Measurements from ENCODE around the gene NRL. TPM values are rescaled to one million over a fixed set of nuclear protein-coding genes. Genes with fewer than 3 reads are reported as not detected.
A peak's percentile ranks its signal among the peaks of the same experiment; 100 is the strongest.

Gene NRL
- total and polyA plus RNA-seq, 9 of the 15 experiments (the other 6 are each of a cell fraction or from before 2014, with no cell fraction given), result 0.07 to 2.7 (median 1.4) TPM; not detected in 1

GRCh38 chr14:24080888-24081738 is 33.6 kb downstream of the NRL start (continued):
- TF ChIP-seq CC2D1A (IDR thresholded peaks at IDR 0.05), result no peak
- TF ChIP-seq NELFE (IDR thresholded peaks at IDR 0.05; ENCODE audit: insufficient read depth, insufficient read length), result no peak
- TF ChIP-seq ARNT (IDR thresholded peaks at IDR 0.05), result no peak
- no peak for TF ChIP-seq POLR2B (IDR thresholded peaks at IDR 0.05; ENCODE audit: low read depth, partially characterized antibody)
- TF ChIP-seq ZC3H4 (CRISPR knock-in tag; IDR thresholded peaks at IDR 0.05; ENCODE audit: borderline replicate concordance), result no peak
- 0 out of 2 replicates have a peak, but pooled peaks have one; percentile 0 for TF ChIP-seq RNF2 (IDR thresholded peaks at IDR 0.05)
- TF ChIP-seq TAL1 (IDR thresholded peaks at IDR 0.05), result no peak
- no peak for TF ChIP-seq ADNP (tag; IDR thresholded peaks at IDR 0.05)
- no peak for TF ChIP-seq CSDE1 (IDR thresholded peaks at IDR 0.05)
- no peak for TF ChIP-seq POLR2AphosphoS5 (IDR thresholded peaks at IDR 0.05; ENCODE audit: control insufficient read depth, insufficient read depth, low read depth, low read length)
- 0 out of 2 replicates have a peak, but pooled peaks have one; percentile 15 for TF ChIP-seq MYC (IDR thresholded peaks at IDR 0.05; ENCODE audit: low read depth, low read length)
- no peak for TF ChIP-seq MYC (CRISPR knock-in tag; IDR thresholded peaks at IDR 0.05; ENCODE audit: borderline replicate concordance, low read depth)
- TF ChIP-seq ARID1B (IDR thresholded peaks at IDR 0.05), result no peak
- no peak for TF ChIP-seq FOXO4 (CRISPR knock-in tag; IDR thresholded peaks at IDR 0.05)
- TF ChIP-seq ID3 (CRISPR knock-in tag; IDR thresholded peaks at IDR 0.05), result no peak
- TF ChIP-seq ID3 (tag; IDR thresholded peaks at IDR 0.05), result peak; percentile 37; the same call in 1 of the 2 replicates
- no peak for TF ChIP-seq SNRNP70 (optimal IDR thresholded peaks at IDR 0.05; ENCODE audit: low read depth, low read length)
- TF ChIP-seq, protein P1, sequence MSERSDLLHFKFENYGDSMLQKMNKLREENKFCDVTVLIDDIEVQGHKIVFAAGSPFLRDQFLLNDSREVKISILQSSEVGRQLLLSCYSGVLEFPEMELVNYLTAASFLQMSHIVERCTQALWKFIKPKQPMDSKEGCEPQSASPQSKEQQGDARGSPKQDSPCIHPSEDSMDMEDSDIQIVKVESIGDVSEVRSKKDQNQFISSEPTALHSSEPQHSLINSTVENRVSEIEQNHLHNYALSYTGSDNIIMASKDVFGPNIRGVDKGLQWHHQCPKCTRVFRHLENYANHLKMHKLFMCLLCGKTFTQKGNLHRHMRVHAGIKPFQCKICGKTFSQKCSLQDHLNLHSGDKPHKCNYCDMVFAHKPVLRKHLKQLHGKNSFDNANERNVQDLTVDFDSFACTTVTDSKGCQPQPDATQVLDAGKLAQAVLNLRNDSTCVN (CRISPR knock-in tag; IDR thresholded peaks at IDR 0.05), result no peak
- 0 out of 2 replicates have a peak, but pooled peaks have one; percentile 10 for TF ChIP-seq NFIC (IDR thresholded peaks at IDR 0.05)
- no peak for TF ChIP-seq ZBTB34 (CRISPR knock-in tag; IDR thresholded peaks at IDR 0.05)
- no peak for TF ChIP-seq JUN (IDR thresholded peaks at IDR 0.05; ENCODE audit: borderline replicate concordance, low read depth, low read length)
- TF ChIP-seq JUN (CRISPR knock-in tag; IDR thresholded peaks at IDR 0.05; ENCODE audit: borderline replicate concordance), result no peak
- no peak for TF ChIP-seq HNRNPLL (IDR thresholded peaks at IDR 0.05; ENCODE audit: low read depth, low read length, poor library complexity, severe bottlenecking)
- TF ChIP-seq ZKSCAN1 (IDR thresholded peaks at IDR 0.05; ENCODE audit: low read depth, low read length), result no peak
- no peak for TF ChIP-seq SMAD3 (CRISPR knock-in tag; conservative IDR thresholded peaks at IDR 0.05)
- no peak for TF ChIP-seq RFX7 (CRISPR knock-in tag; IDR thresholded peaks at IDR 0.05)
- peak; percentile 81 for TF ChIP-seq RB1 (IDR thresholded peaks at IDR 0.05; ENCODE audit: low read depth)
